ENCODE data around the gene SYNJ2. TPM values are rescaled to one million over a fixed set of nuclear protein-coding genes. Genes with fewer than 3 reads are reported as not detected.

The SYNJ2 gene
- polyA plus RNA-seq, 1 donor from 2014 or later = 0.12 TPM

GRCh38 chr6:158048589-158048988 lies 66.9 kb downstream of the SYNJ2 start:
- no peaks in the 10 kb centered on the region for H3K9me2 ChIP-seq (ENCODE audit: insufficient read depth, low read length)
- no peaks in the 10 kb centered on the region for H3K27me3 ChIP-seq (ENCODE audit: insufficient read depth, low read depth, low read length)
- no peaks in the 10 kb centered on the region for H3K9me3 ChIP-seq (ENCODE audit: low read length)
- H3K27ac ChIP-seq (ENCODE audit: low read length) = no peak overlapping the region
- H3K9ac ChIP-seq (ENCODE audit: low read length) = no peak overlapping the region
- H3K4me2 ChIP-seq (ENCODE audit: low read length) = no peak overlapping the region
- H3F3A ChIP-seq (ENCODE audit: insufficient read depth, low read length, poor library complexity, severe bottlenecking) = no peaks in the 10 kb centered on the region
- TF ChIP-seq EP300 (conservative IDR thresholded peaks at IDR 0.05; ENCODE audit: poor library complexity, severe bottlenecking) = no peak
- TF ChIP-seq, protein P1, sequence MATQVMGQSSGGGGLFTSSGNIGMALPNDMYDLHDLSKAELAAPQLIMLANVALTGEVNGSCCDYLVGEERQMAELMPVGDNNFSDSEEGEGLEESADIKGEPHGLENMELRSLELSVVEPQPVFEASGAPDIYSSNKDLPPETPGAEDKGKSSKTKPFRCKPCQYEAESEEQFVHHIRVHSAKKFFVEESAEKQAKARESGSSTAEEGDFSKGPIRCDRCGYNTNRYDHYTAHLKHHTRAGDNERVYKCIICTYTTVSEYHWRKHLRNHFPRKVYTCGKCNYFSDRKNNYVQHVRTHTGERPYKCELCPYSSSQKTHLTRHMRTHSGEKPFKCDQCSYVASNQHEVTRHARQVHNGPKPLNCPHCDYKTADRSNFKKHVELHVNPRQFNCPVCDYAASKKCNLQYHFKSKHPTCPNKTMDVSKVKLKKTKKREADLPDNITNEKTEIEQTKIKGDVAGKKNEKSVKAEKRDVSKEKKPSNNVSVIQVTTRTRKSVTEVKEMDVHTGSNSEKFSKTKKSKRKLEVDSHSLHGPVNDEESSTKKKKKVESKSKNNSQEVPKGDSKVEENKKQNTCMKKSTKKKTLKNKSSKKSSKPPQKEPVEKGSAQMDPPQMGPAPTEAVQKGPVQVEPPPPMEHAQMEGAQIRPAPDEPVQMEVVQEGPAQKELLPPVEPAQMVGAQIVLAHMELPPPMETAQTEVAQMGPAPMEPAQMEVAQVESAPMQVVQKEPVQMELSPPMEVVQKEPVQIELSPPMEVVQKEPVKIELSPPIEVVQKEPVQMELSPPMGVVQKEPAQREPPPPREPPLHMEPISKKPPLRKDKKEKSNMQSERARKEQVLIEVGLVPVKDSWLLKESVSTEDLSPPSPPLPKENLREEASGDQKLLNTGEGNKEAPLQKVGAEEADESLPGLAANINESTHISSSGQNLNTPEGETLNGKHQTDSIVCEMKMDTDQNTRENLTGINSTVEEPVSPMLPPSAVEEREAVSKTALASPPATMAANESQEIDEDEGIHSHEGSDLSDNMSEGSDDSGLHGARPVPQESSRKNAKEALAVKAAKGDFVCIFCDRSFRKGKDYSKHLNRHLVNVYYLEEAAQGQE (IDR thresholded peaks at IDR 0.05; ENCODE audit: borderline replicate concordance) = no peak
- TF ChIP-seq, protein P2, sequence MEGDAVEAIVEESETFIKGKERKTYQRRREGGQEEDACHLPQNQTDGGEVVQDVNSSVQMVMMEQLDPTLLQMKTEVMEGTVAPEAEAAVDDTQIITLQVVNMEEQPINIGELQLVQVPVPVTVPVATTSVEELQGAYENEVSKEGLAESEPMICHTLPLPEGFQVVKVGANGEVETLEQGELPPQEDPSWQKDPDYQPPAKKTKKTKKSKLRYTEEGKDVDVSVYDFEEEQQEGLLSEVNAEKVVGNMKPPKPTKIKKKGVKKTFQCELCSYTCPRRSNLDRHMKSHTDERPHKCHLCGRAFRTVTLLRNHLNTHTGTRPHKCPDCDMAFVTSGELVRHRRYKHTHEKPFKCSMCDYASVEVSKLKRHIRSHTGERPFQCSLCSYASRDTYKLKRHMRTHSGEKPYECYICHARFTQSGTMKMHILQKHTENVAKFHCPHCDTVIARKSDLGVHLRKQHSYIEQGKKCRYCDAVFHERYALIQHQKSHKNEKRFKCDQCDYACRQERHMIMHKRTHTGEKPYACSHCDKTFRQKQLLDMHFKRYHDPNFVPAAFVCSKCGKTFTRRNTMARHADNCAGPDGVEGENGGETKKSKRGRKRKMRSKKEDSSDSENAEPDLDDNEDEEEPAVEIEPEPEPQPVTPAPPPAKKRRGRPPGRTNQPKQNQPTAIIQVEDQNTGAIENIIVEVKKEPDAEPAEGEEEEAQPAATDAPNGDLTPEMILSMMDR (IDR thresholded peaks at IDR 0.05; ENCODE audit: poor library complexity, severe bottlenecking) = no peak
- no peak for TF ChIP-seq POLR2AphosphoS5 (IDR thresholded peaks at IDR 0.05)
- TF ChIP-seq TAF1 (IDR thresholded peaks at IDR 0.05; ENCODE audit: low read depth) = no peak
- TF ChIP-seq RAD21 (conservative IDR thresholded peaks at IDR 0.05) = no peak
- TF ChIP-seq EZH2 (IDR thresholded peaks at IDR 0.05; ENCODE audit: borderline replicate concordance, insufficient read depth, low read length, poor library complexity, severe bottlenecking) = no peak
- TF ChIP-seq SMC3 (conservative IDR thresholded peaks at IDR 0.05; ENCODE audit: poor library complexity) = no peak
- no peak for TF ChIP-seq MXI1 (conservative IDR thresholded peaks at IDR 0.05; ENCODE audit: poor library complexity, severe bottlenecking)
- H4K20me1 ChIP-seq (ENCODE audit: insufficient read depth) = no peaks in the 10 kb centered on the region
- H3K79me2 ChIP-seq (replicated peaks; ENCODE audit: insufficient read depth, low read length) = no peaks in the 10 kb centered on the region
- H3K36me3 ChIP-seq (ENCODE audit: insufficient read depth, low read length) = no peaks in the 10 kb centered on the region
- H3K4me3 ChIP-seq (ENCODE audit: low read length) = no peak overlapping the region
- H2AFZ ChIP-seq (ENCODE audit: low read depth, low read length) = no peak overlapping the region

DNA sequence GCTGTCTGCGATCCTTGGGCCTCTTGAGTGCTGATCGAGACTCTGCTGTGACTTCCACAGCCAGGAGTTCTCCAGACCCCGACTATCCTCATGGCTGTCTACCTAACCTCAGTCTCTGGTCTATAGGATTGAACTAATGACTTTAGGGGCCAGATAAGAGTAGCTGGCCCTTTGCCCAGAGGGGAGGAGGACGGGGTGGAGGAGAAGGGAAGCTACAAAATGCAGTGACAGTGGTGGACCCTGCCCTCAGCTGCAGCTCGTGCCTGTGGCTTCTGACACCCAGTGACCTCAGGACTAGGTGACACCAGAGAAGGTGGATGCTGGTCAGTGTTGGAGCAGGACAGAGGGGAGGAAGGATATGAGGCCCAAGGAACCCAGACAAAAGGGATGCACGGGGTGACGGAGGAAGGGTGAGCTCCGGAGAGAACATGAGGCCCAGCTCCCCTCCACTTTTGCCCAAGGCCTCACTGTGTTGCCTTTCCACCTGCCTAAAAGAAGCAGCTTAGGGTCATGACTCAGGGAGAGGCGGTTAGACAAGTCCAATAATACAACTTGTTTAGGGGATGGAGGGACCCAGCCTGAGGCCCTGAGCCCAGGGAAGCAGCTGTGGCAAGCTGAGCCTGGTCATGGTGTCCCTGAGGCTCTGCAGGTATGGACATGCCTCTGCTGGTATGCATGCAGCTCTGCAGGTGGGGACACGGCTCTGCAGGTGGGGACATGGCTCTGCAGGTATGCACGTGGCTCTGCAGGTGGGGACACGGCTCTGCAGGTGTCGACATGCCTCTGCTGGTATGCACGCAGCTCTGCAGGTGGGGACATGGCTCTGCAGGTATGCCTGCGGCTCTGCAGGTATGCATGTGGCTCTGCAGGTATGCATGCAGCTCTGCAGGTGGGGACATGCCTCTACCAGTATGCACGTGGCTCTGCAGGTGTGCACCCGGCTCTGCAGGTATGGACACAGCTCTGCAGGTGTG lies 67.7 kb downstream of the SYNJ2 start:
- H3K9me3 ChIP-seq (ENCODE audit: low read length) = no peaks in the 10 kb centered on the region
- TF ChIP-seq EZH2 (IDR thresholded peaks at IDR 0.05; ENCODE audit: borderline replicate concordance, insufficient read depth, low read length, poor library complexity, severe bottlenecking) (no peak), MXI1 (conservative IDR thresholded peaks at IDR 0.05; ENCODE audit: poor library complexity, severe bottlenecking) (no peak), RAD21 (conservative IDR thresholded peaks at IDR 0.05) (no peak), SMC3 (conservative IDR thresholded peaks at IDR 0.05; ENCODE audit: poor library complexity) (no peak), POLR2AphosphoS5 (IDR thresholded peaks at IDR 0.05) (no peak), EP300 (conservative IDR thresholded peaks at IDR 0.05; ENCODE audit: poor library complexity, severe bottlenecking) (no peak), TAF1 (IDR thresholded peaks at IDR 0.05; ENCODE audit: low read depth) (no peak)
- TF ChIP-seq, protein P1 (IDR thresholded peaks at IDR 0.05; ENCODE audit: borderline replicate concordance) = no peak
- TF ChIP-seq, protein P2 (IDR thresholded peaks at IDR 0.05; ENCODE audit: poor library complexity, severe bottlenecking) = no peak
- no peak overlapping the region for H3K4me2 ChIP-seq (ENCODE audit: low read length)
- no peaks in the 10 kb centered on the region for H3K27me3 ChIP-seq (ENCODE audit: insufficient read depth, low read depth, low read length)
- H3K79me2 ChIP-seq (replicated peaks; ENCODE audit: insufficient read depth, low read length) = no peaks in the 10 kb centered on the region
- no peak overlapping the region for H3K9ac ChIP-seq (ENCODE audit: low read length)
- no peaks in the 10 kb centered on the region for H3F3A ChIP-seq (ENCODE audit: insufficient read depth, low read length, poor library complexity, severe bottlenecking)
- H3K36me3 ChIP-seq (ENCODE audit: insufficient read depth, low read length) = no peaks in the 10 kb centered on the region
- no peaks in the 10 kb centered on the region for H4K20me1 ChIP-seq (ENCODE audit: insufficient read depth)
- no peaks in the 10 kb centered on the region for H3K9me2 ChIP-seq (ENCODE audit: insufficient read depth, low read length)
- no peak overlapping the region for H2AFZ ChIP-seq (ENCODE audit: low read depth, low read length)
- no peak overlapping the region for H3K4me3 ChIP-seq (ENCODE audit: low read length)
- no peak overlapping the region for H3K27ac ChIP-seq (ENCODE audit: low read length)

Measured in neural cell (in vitro differentiated cells).